Esophagus squamous epithelium (tissue), 4 donors: ENCODE measurements around the gene TRAPPC11.

Experiments
- CTCF ChIP-seq, 6 experiments: fragments of 450-650 bp in 4 of 6; fragments of 200-600 bp in 2 of 6; sonication (generic) in 2 of 6; IDR thresholded peaks; one replicate each; pipeline ENCODE4 v1.5.1; 2016 to 2019; ENCODE audit warnings: antibody characterized with exemption in 6 of 6, mild to moderate bottlenecking in 4 of 6, moderate library complexity in 4 of 6
- POLR2A ChIP-seq, 4 donors: fragments of 450-650 bp; IDR thresholded peaks; one replicate each; pipeline ENCODE4 v1.6.1; 2017; ENCODE audit warnings: antibody characterized with exemption in 4 of 4, mild to moderate bottlenecking in 4 of 4, moderate library complexity in 3 of 4

- TF ChIP-seq CTCF (IDR thresholded peaks at IDR 0.05) (no peak), POLR2A (IDR thresholded peaks at IDR 0.05) (no peak)
Measured at GRCh38 chr4:183610033-183610432, 49.1 kb upstream of the TRAPPC11 start.
